Spleen (tissue), 7 donors: ENCODE data around the gene TMEM128.

ENCODE experiments used
- CTCF ChIP-seq, 11 experiments: fragments of 200-600 bp in 7 of 11; fragments of 450-650 bp in 4 of 11; sonication (generic) in 4 of 11; IDR thresholded peaks in 8 of 11; conservative IDR thresholded peaks in 3 of 11; 1 replicate in 7 of 11; 2 replicates in 4 of 11; pipeline versions ENCODE4 v1.4.0 to v1.8.0; 2016 to 2021; ENCODE audit warnings: antibody characterized with exemption in 11 of 11, inconsistent platforms in 4 of 11, mild to moderate bottlenecking in 1 of 11
- POLR2A ChIP-seq, 3 donors: fragments of 450-650 bp; IDR thresholded peaks; one replicate each; pipeline ENCODE4 v1.5.1; 2017; ENCODE audit warnings: antibody characterized with exemption in 3 of 3, mild to moderate bottlenecking in 1 of 3
- donor health status: DM: no; HTN: no; CAD: no; lungs with moderate emphysema.
- donor health status: DM: no; HTN: no; CAD: no.
- donor health status: DM: no; HTN: no; CAD: no.

GRCh38 chr4:4202510-4202909, 45.5 kb downstream of the TMEM128 start:
- TF ChIP-seq POLR2A (IDR thresholded peaks at IDR 0.05) (no peak), CTCF (IDR thresholded peaks at IDR 0.05 in 8 of 11, conservative IDR thresholded peaks at IDR 0.05 in 3 of 11) (no peak)
